Mononuclear cell (primary cell): Measurements from ENCODE around the gene SORCS2. TPM values are rescaled to one million over a fixed set of nuclear protein-coding genes. Genes with fewer than 3 reads are reported as not detected.

ENCODE experiments used
- H3K27me3 ChIP-seq: 2 replicates; pipeline ENCODE4 v1.6.0; 2011; ENCODE audit warnings: low read length, control low read depth; ENCODE audit not compliant: insufficient read depth
- H3K4me1 ChIP-seq: 2 replicates; pipeline ENCODE4 v1.5.1; 2011; ENCODE audit warnings: mild to moderate bottlenecking, low read length, control low read depth; ENCODE audit not compliant: insufficient read depth
- H3K4me3 ChIP-seq: 2 replicates; pipeline ENCODE4 v1.5.1; 2011; ENCODE audit warnings: mild to moderate bottlenecking, low read length, moderate library complexity
- H3K9me3 ChIP-seq: 2 replicates; pipeline ENCODE4 v1.5.1; 2011; ENCODE audit warnings: low read depth, mild to moderate bottlenecking, control low read depth, low read length
- total RNA-seq: library from RNA; depleted of rRNA; stranded (reverse); fragments of >200 nt; gene quantifications from one replicate; pipeline ENCODE4 v1.2.3, GENCODE V29; 2012

Gene SORCS2
- total RNA-seq, 1 donor, result 0.10 TPM

DNA sequence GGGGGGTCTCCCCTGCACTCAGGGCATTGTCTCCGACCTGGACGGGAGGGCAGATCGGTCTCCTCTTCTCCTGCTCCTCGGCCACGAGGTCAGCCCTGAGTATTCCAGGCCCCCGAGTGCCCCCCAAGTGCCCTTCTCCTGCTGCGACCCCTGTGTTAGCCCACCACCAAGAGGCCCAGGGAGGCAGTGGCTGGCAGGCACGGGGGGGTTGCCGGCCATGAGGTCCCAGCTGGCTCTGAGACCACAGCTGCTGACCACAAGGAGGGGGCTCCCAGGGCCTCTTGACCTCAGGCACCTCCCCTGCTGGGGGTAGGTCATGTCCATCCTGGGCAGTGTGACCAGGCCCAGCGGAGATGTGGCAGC is 428.5 kb downstream of the SORCS2 start:
- H3K4me3 ChIP-seq, result no peak overlapping the region
- no peaks in the 10 kb centered on the region for H3K27me3 ChIP-seq
- no peaks in the 10 kb centered on the region for H3K4me1 ChIP-seq
- H3K9me3 ChIP-seq, result no peaks in the 10 kb centered on the region

DNA sequence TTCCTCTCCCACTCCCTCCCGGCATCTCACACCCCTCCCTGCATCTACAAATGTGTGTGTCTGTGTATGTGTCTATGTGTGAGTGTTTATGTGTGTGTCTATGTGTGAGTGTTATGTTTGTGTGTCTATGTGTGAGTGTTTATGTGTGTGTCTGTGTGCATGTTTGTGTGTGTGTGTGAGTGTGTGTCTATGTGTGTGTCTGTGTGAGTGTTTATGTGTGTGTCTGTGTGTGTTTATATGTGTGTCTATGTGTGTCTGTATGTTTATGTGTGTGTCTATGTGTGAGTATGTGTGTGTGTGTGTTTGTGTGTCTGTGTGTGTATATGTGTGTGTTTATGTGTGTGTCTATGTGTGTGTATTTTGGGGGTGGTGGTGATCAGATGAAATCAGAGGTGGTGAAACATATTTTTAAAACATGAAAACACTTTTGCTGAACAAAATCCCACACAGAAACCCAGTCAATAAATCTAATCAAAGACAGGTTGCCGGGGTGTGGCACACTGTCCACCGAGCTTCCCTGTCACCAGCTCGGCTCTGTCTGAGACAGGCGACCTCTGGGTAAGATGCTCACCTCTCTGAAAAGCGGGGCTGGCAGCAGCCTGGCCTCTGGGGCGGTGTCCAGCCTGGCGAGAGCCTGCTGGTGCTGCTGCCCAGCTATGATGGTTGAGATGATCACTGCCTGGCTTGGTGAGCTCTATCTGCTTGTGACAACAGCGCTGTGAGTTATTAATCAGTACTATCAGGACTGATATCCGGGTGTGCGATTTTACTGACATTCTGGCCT is 429.1 kb downstream of the SORCS2 start:
- Histone ChIP-seq H3K4me3 (no peak overlapping the region), H3K27me3 (no peaks in the 10 kb centered on the region)

DNA sequence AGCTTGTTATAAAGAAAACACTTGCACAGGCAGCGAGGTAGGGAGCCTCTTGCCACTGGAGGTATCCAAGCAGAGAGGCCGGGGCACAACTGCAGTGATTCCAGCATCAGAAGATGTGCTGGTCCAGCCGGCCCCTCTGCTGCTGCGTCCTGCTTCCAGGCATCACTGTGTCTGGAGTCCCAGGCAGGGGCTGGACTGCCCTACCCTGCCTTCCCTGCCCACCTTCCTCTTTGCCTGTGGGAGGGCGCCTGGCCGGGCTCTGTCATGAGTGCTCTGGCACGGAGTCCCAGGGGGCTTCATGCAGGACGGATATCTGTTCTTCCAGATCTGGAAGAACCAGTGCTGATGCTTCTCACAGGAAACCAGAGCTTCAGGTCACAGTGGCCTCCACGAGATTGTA is 430.0 kb downstream of the SORCS2 start:
- Histone ChIP-seq H3K4me1 (no peaks in the 10 kb centered on the region), H3K9me3 (no peaks in the 10 kb centered on the region), H3K27me3 (no peaks in the 10 kb centered on the region), H3K4me3 (no peak overlapping the region)

More for the DNA sequence above, 429.1 kb downstream of the SORCS2 start:
- no peaks in the 10 kb centered on the region for H3K9me3 ChIP-seq
- no peaks in the 10 kb centered on the region for H3K4me1 ChIP-seq

DNA sequence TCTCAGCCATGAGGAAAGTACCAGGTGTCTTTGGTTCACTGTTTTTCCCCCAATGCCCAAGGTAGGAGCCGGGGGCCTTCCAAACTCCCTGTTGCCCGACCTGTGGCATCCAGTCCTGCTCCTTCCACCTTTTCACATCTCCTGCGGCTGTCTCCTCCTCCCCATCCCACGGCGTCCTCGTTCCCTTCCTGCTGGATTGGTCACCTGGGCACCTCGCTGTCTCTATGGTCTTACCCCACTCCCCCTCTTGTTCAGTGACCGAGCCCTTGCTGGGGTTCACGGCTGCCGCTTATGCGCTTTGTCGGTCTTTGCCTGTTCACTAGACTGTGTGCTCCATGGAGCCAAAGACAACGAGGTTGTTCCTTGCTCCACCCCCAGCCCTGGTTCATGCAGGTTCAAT is 431.1 kb downstream of the SORCS2 start:
- no peak overlapping the region for H3K4me3 ChIP-seq
- H3K27me3 ChIP-seq, result no peaks in the 10 kb centered on the region
- H3K4me1 ChIP-seq, result no peaks in the 10 kb centered on the region
- no peaks in the 10 kb centered on the region for H3K9me3 ChIP-seq

DNA sequence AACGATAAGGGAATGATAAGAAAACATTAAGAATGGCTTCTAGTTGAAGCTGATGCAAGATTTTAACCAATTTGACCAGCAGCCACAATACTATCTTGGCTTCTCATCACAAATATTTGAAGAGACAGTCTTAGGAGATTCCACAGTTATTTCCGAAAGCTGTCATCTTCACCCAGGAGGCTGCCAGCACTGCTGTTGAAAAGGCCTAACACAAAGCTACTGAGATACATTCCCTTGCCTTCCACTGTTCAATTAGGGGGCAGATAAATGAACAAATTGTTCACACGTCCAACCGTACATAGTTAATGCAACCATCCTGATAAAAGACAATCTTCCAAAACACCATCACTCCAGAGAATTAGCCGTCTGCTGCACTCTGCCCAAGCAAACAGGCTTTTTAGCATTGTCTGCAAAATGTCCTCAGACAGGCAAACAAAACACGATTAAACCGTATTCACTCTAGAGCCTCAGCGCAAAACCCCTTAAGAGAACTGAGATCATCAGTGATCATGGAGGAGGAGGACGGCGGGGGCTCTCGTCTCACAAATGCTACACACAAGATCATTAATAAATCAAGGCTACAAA is 432.1 kb downstream of the SORCS2 start:
- Histone ChIP-seq H3K9me3 (no peaks in the 10 kb centered on the region), H3K4me1 (no peaks in the 10 kb centered on the region), H3K4me3 (no peak overlapping the region), H3K27me3 (no peaks in the 10 kb centered on the region)

DNA sequence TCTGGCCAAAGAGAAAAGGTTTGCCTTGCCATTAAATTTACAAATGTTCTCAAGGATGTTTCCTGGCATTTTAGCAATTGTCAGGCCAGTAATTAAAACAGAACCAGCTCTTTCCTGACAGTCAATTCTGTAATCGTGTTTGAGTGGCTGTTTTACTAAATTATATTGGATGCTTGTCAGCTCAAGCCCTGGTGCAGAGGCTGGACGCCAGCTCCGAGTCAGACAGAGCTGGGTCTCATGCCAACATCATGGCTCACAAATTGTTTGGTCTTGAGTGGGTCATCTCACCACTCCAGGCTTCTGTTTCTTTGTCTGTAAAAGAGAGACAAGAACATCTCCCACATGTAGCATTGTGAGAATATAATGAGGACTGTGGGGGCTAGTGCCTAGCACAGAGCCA is 432.7 kb downstream of the SORCS2 start:
- Histone ChIP-seq H3K9me3 (no peaks in the 10 kb centered on the region), H3K4me1 (no peaks in the 10 kb centered on the region), H3K4me3 (no peak overlapping the region), H3K27me3 (no peaks in the 10 kb centered on the region)

DNA sequence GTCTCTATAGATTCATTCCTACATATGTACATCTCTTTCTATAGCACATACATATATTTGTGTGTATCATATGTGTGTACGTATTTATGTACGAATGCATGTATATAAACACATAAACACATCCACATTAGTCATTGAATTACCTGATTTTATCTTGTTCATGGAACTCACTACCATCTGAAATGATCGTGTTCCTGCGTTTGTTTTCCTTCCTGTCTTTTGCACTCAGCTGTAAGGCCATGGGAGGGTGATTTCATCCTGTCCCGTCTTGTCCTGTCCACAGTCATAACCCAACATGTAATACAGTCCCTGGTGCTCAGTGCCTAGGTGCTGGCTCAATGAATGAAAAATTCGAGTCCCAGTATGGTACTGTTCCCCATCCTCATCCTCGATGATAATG is 434.2 kb downstream of the SORCS2 start:
- H3K9me3 ChIP-seq, result no peaks in the 10 kb centered on the region
- H3K4me3 ChIP-seq, result no peak overlapping the region
- no peaks in the 10 kb centered on the region for H3K4me1 ChIP-seq
- H3K27me3 ChIP-seq, result no peaks in the 10 kb centered on the region

DNA sequence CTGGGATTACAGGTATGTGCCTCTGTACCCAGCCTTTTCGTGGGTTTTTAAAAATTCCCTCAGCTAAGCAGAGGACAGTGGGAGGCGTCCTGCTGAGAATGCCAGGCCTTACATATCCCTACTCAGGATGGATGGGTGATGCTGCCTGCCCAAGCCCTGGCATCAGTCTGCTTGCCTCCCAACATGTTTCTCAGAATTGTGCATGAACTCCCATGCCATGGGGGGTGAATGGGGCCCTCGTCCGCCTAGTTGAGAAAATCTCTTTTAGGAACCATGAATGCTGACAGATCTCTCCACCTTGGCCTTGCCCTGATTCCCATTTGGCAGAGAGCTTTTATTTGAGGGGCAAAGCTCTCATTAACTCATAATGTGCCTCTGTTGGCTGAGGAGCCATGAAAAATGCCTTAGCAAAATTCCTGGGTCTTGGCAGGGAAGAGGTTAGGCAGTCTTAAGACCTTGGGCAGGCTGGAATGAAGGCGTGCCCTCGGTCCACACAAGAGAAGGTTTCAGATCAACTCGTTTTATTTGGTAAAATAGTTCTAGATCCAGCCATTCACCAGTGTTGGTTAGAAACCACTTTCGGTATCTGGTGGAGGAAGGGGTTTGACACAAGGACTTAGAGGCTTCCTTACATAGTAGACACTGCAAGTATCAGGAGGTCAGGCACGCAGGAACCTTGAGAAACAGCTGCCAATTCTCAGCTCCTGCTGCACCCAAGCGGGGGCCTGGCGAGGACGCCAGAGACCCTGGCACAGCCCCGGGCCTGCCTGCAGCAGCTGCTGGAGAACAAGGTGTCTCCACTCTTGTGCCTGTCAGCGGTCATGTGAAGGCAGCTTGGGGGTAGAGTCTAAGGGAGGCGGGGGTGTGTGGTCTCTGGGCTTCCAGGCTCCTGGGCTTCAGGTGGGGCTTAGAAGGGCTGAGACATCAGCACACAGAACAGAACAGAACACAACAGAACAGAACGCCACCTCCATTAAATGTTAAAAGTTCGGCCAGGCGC is 435.2 kb downstream of the SORCS2 start:
- H3K4me3 ChIP-seq, result no peak overlapping the region

DNA sequence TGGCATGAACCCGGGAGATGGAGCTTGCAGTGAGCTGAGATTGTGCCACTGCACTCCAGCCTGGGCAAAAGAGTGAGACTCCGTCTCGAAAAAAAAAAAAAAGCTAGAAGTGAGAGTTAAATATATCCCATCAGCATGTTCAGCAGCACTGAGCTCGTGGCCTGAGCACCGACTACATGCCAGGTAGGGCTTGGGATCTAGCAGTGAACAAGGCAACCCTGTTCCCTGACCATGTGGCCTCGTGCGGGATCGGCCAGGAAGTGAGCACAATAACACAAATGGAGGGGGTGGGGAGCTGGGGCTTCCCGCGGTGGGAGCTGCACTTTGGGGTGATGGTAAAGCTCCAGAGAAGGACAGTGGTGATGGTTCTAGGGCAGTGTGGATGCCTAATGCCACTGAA is 436.1 kb downstream of the SORCS2 start:
- Histone ChIP-seq H3K4me3 (no peak overlapping the region), H3K4me1 (no peaks in the 10 kb centered on the region), H3K9me3 (no peaks in the 10 kb centered on the region), H3K27me3 (no peaks in the 10 kb centered on the region)

More for the DNA sequence above, 435.2 kb downstream of the SORCS2 start:
- Histone ChIP-seq H3K27me3 (no peaks in the 10 kb centered on the region), H3K4me1 (no peaks in the 10 kb centered on the region), H3K9me3 (no peaks in the 10 kb centered on the region)

DNA sequence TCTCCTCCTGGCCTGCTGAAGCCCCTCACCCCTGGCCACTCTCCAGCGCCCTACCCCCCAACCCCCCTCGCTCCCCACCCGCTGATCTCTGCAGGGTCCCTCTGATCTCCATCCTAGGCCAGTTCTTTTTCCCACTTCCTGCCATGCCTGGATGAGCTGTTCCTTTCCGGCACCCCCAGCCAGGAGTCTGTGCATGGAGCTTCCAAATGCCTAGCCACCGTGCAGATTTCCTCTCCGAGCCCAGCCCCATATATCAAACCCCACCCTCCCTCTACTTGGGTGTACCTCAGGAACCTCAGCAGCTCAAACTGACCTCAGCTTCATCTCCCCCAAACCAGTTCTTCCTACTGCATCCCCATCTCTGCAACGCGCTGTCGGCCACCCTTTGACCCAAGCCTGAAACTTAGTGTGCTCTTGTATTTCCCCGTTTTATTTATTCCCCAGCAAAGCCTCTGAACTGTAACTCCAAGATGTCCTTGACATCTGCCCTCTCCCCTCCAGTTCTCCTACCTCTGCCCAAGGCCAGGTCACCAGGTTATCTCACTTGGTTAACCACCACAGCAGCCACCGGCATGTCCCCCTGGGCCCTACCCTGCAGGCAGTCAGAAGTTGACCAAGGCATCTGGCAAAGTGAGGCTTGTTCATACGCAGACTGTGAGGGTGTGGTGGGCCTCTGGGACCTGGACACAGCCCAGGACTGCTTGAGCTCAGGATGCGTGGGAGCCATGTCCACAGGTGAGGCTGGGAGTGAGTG is 437.3 kb downstream of the SORCS2 start:
- Histone ChIP-seq H3K27me3 (no peaks in the 10 kb centered on the region), H3K4me3 (no peak overlapping the region), H3K4me1 (peaks cover 6% of the 10 kb centered on the region), H3K9me3 (no peaks in the 10 kb centered on the region)

DNA sequence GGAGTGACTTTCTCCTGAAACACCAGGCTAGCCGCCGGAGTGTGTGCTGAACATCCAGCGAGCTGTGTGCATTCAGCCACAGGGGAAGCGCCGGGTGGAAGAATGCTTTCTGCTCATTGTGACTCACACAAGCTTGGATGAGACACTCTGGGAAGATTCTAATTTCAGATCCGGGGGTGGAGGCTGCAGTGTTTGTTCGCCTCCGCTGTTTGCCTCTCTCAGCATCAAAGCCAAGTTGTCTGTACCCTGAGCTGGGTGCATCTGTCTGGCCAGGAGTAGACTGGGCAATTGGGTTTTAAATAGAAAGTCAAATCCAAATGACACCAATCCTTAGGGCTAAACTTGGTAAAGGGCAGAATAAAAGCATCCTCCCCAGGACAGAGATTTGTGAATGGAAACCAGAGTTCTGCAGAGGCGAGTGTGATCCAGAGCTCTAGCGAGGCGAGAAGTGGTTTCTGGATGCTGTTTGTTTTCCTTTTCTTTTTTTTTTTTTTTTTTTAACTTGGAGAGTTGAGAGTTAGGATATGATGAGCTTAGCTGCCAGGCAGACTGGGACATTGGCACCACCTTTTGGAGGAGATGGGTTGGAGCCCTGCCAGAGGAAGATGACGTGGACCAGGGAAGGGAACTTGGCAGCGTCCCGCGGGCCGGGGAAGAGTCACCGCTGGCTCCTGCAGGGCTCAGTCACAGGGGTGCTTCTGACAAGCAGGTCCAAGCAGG is 438.4 kb downstream of the SORCS2 start:
- Histone ChIP-seq H3K27me3 (no peaks in the 10 kb centered on the region), H3K4me1 (peaks cover 16% of the 10 kb centered on the region), H3K9me3 (no peaks in the 10 kb centered on the region), H3K4me3 (no peak overlapping the region)

DNA sequence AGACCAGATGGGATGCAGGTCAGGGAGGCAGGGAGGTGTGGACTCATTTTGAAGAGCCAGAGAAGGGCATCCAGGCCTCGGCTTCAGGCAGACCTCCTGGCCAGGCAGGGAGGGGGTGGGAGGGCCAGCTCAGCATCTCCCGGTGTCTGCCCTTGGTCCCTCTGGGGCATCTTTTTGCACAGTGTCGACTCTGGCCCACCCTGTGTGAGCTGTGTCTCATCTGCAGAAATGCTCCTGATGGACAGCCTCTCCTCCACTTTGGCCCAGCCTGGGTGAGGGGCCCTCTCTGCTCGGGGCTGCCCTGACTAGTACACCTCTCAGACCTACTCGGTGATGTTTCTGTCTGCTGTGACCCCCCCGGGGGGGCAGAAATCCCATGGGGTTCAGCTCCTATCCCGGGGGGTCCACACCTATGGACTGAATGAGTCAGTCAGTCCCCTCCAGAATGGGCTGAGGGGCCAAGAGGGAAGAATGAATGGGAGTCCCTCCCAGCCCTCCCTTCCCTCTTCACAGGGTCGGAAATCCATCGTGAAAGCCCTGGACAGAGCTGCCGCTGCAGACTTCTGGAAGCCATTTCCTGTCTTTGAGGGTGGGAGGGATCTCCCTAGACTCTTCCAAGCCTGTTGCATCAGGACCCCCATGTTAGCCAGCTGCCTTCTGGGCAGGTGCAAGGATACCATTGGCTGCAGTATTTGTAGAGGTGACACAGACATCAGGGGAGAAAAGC is 439.1 kb downstream of the SORCS2 start:
- H3K4me1 ChIP-seq, result peaks cover 22% of the 10 kb centered on the region
- H3K4me3 ChIP-seq, result no peak overlapping the region
- H3K9me3 ChIP-seq, result no peaks in the 10 kb centered on the region
- no peaks in the 10 kb centered on the region for H3K27me3 ChIP-seq

DNA sequence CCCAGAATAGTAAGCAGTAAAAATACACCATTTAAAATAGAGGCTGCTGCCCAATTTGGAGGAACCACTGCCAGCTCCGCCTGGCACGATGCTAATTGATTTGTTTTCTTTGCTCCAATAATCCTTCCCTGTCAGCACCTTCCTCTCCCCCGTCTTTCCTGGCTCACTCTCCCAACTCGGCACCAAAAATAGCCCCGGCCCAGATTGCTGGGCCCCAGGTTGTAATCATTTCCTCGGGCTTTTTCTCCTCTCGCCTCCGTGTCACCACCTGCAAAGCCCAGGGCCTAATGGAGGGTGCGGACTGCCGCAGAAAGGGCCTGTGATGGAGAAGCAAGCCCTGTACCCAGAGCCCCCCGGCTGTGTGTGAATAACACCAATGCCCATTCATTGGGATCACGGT is 440.0 kb downstream of the SORCS2 start:
- H3K4me3 ChIP-seq, result no peak overlapping the region
- no peaks in the 10 kb centered on the region for H3K27me3 ChIP-seq
- no peaks in the 10 kb centered on the region for H3K9me3 ChIP-seq
- H3K4me1 ChIP-seq, result peaks cover 25% of the 10 kb centered on the region

DNA sequence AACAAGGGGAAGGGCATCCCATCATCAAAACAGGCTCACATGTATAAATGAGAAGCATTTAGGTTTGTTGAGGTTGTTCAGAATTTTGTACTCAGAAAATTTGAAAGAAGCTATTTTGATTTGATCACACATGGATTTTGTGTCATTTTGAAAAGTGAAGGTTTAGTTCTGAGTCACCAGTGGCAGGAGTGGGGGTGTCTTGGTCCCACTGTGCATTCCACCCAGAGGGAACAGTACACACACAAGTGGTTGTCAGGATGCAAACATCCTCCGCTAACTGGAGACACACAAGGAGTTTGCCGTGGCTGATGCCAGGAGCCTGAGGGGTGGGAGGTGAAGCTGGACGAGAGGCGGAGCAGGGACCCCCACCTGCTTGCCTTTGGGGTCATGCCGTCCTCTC is 440.6 kb downstream of the SORCS2 start:
- Histone ChIP-seq H3K4me1 (peaks cover 31% of the 10 kb centered on the region), H3K9me3 (no peaks in the 10 kb centered on the region), H3K27me3 (no peaks in the 10 kb centered on the region), H3K4me3 (no peak overlapping the region)
